ENCODE data around the gene SMURF1.

Gene SMURF1

GRCh38 chr7:99096124-99096887, 47.6 kb downstream of the SMURF1 start:
- no peak for FAIRE-seq

GRCh38 chr7:99095698-99096097, 48.2 kb downstream of the SMURF1 start:
- no peak for FAIRE-seq

- FAIRE-seq, result no peak
Observed at GRCh38 chr7:99094401-99094800, 49.5 kb downstream of the SMURF1 start.

- FAIRE-seq, result no peak
Observed at GRCh38 chr7:99092064-99092720, 51.7 kb downstream of the SMURF1 start.

- FAIRE-seq, result no peak
Observed at GRCh38 chr7:99090771-99091542, 53.0 kb downstream of the SMURF1 start.

- no peak for FAIRE-seq
Observed at GRCh38 chr7:99089914-99090629, 53.8 kb downstream of the SMURF1 start.

- no peak for FAIRE-seq
Observed at GRCh38 chr7:99086944-99087343, 57.0 kb downstream of the SMURF1 start.

- FAIRE-seq, result no peak
Observed at GRCh38 chr7:99086532-99086931, 57.4 kb downstream of the SMURF1 start.

- no peak for FAIRE-seq
Observed at GRCh38 chr7:99083733-99084132, 60.2 kb downstream of the SMURF1 start.

GRCh38 chr7:99083068-99083651, 60.7 kb downstream of the SMURF1 start:
- FAIRE-seq, result peak; percentile 3

- no peak for FAIRE-seq
Observed at GRCh38 chr7:99080679-99081078, 63.2 kb downstream of the SMURF1 start.

- no peak for FAIRE-seq
Observed at GRCh38 chr7:99079104-99079503, 64.8 kb downstream of the SMURF1 start.

GRCh38 chr7:99078416-99078815, 65.5 kb downstream of the SMURF1 start:
- no peak for FAIRE-seq

- no peak for FAIRE-seq
Observed at GRCh38 chr7:99076615-99077014, 67.3 kb downstream of the SMURF1 start.

GRCh38 chr7:99073839-99074446, 70.0 kb downstream of the SMURF1 start:
- no peak for FAIRE-seq

GRCh38 chr7:99072126-99072525, 71.8 kb downstream of the SMURF1 start:
- FAIRE-seq, result no peak

- no peak for FAIRE-seq
Observed at GRCh38 chr7:99070361-99070760, 73.5 kb downstream of the SMURF1 start.

GRCh38 chr7:99061001-99061776, 82.7 kb downstream of the SMURF1 start:
- FAIRE-seq, result no peak

GRCh38 chr7:99054781-99055180, 89.1 kb downstream of the SMURF1 start:
- FAIRE-seq, result no peak

- FAIRE-seq, result no peak
Observed at GRCh38 chr7:99050971-99051370, 92.9 kb downstream of the SMURF1 start.

GRCh38 chr7:99047526-99048077, 96.3 kb downstream of the SMURF1 start:
- no peak for FAIRE-seq
